GM12878 (cell line): ENCODE measurements around the gene PABPC1L. TPM values are rescaled to one million over a fixed set of nuclear protein-coding genes. Genes with fewer than 3 reads are reported as not detected.

ENCODE experiments used
- ATAC-seq: fragments of 200-7000 bp; cut with Tn5 transposase; 3 replicates; pipeline ENCODE4 v1.9.1; 2020; ENCODE audit warnings: mild to moderate bottlenecking, moderate library complexity
- BruUV-seq: library from RNA; stranded (reverse); fragments of 400-500 nt; replicated peaks from 2 replicates; lab custom pipeline; 2021; lab: Mats Ljungman, UMichigan
- CTCF ChIA-PET: fragments of 300-600 bp; sonication (Branson Sonifier 250); formaldehyde crosslinking; extraction: SDS; loops from one replicate; lab custom pipeline; 2021; ENCODE audit warnings: inconsistent platforms; lab: Yijun Ruan, JAX
- POLR2A ChIA-PET: fragments of 350-600 bp; formaldehyde crosslinking; extraction: SDS; loops from one replicate; lab custom pipeline; 2021; ENCODE audit warnings: inconsistent platforms; lab: Charles Lee
- RAD21 ChIA-PET: fragments of 300-600 bp; sonication (Branson Sonifier 250); formaldehyde crosslinking; loops from one replicate; lab custom pipeline; 2023; ENCODE audit warnings: antibody characterized with exemption; ENCODE audit not compliant: unreplicated experiment; lab: Charles Lee
- SMC1A ChIA-PET: fragments of 300-600 bp; sonication (Branson Sonifier 250); formaldehyde crosslinking; loops from one replicate; lab custom pipeline; 2023; ENCODE audit not compliant: unreplicated experiment, uncharacterized antibody; lab: Charles Lee
- DNase-seq: peaks from one replicate; pipeline ENCODE4 v3.0.0-alpha.2; 2011; ENCODE audit warnings: low read depth, low spot score
- FAIRE-seq: peaks from 3 replicates; lab custom pipeline; 2011; peaks lifted over from hg19 to GRCh38; lab: Jason Lieb, UNC
- H2AFZ ChIP-seq: 2 replicates; pipeline ENCODE4 v1.6.0; 2011; ENCODE audit warnings: low read depth, low read length, control low read depth; ENCODE audit not compliant: control insufficient read depth
- H3K27ac ChIP-seq: 2 replicates; pipeline ENCODE4 v1.5.1; 2011; ENCODE audit warnings: control low read depth; ENCODE audit not compliant: control insufficient read depth, insufficient read depth
- H3K27me3 ChIP-seq, 2 experiments: replicated peaks in 1 of 2; 2 replicates each; pipeline versions ENCODE4 v1.6.0 to v1.6.1; 2011; ENCODE audit warnings: low read length in 1 of 2; ENCODE audit not compliant: control insufficient read depth in 2 of 2, insufficient read depth in 2 of 2
- H3K36me3 ChIP-seq, 2 experiments: 2 replicates each; pipeline ENCODE4 v1.5.1; 2011; ENCODE audit warnings: low read length in 1 of 2; ENCODE audit not compliant: control insufficient read depth in 2 of 2, insufficient read depth in 2 of 2
- H3K4me1 ChIP-seq: 2 replicates; pipeline ENCODE4 v1.6.1; 2011; ENCODE audit warnings: mild to moderate bottlenecking, low read length, moderate library complexity, mixed read lengths; ENCODE audit not compliant: control insufficient read depth, insufficient read depth
- H3K4me2 ChIP-seq: 2 replicates; pipeline ENCODE4 v1.6.0; 2011; ENCODE audit warnings: control low read depth; ENCODE audit not compliant: control insufficient read depth, insufficient read depth
- H3K4me3 ChIP-seq: fragments of 200-600 bp; sonication (generic); 2 replicates; pipeline ENCODE4 v1.5.1; 2016
- H3K79me2 ChIP-seq: 2 replicates; pipeline ENCODE4 v1.6.0; 2011; ENCODE audit warnings: low read length; ENCODE audit not compliant: control insufficient read depth, insufficient read depth
- H3K9ac ChIP-seq: 2 replicates; pipeline ENCODE4 v1.8.0; 2011; ENCODE audit warnings: low read length, control low read depth, mixed read lengths; ENCODE audit not compliant: control insufficient read depth, insufficient read depth
- H3K9me3 ChIP-seq: replicated peaks from 3 replicates; pipeline ENCODE4 v1.5.1; 2011; ENCODE audit warnings: mild to moderate bottlenecking, low read length; ENCODE audit not compliant: control insufficient read depth, insufficient read depth
- H4K20me1 ChIP-seq: 2 replicates; pipeline ENCODE4 v1.6.0; 2011; ENCODE audit not compliant: control insufficient read depth, insufficient read depth
- CBFB ChIP-seq: IDR thresholded peaks from 2 replicates; pipeline ENCODE4 v1.6.1; 2016; ENCODE audit warnings: antibody characterized with exemption, low read depth
- CEBPZ ChIP-seq: fragments of 150-350 bp; IDR thresholded peaks from 2 replicates; pipeline ENCODE4 v1.6.1; 2016; ENCODE audit warnings: low read depth, low read length
- CREB1 ChIP-seq: IDR thresholded peaks from 2 replicates; pipeline ENCODE4 v1.6.1; 2012; ENCODE audit warnings: low read depth, mild to moderate bottlenecking, inconsistent platforms
- FOXK2 ChIP-seq: fragments of 450-650 bp; IDR thresholded peaks from 2 replicates; pipeline ENCODE4 v1.6.1; 2017; ENCODE audit warnings: mild to moderate bottlenecking, moderate library complexity
- MAX ChIP-seq: IDR thresholded peaks from 2 replicates; pipeline ENCODE4 v1.6.1; 2012; ENCODE audit warnings: low read depth, low read length, improper control_type of control experiment
- MTA3 ChIP-seq: IDR thresholded peaks from 2 replicates; pipeline ENCODE4 v1.6.1; 2012; ENCODE audit warnings: low read length, inconsistent platforms, borderline replicate concordance
- MXI1 ChIP-seq: fragments of 150-350 bp; IDR thresholded peaks from 2 replicates; pipeline ENCODE4 v1.6.1; 2011; ENCODE audit warnings: low read depth, mild to moderate bottlenecking, inconsistent platforms, low read length, improper control_type of control experiment
- MYB ChIP-seq: fragments of 150-350 bp; IDR thresholded peaks from 2 replicates; pipeline ENCODE4 v1.6.1; 2014; ENCODE audit warnings: mild to moderate bottlenecking, low read depth, low read length, borderline replicate concordance
- PAX5 ChIP-seq: IDR thresholded peaks from 2 replicates; pipeline ENCODE4 v1.6.1; 2011; ENCODE audit warnings: low read depth, low read length, borderline replicate concordance
- PBX3 ChIP-seq: IDR thresholded peaks from 2 replicates; pipeline ENCODE4 v1.6.1; 2011; ENCODE audit warnings: mild to moderate bottlenecking, low read depth, low read length, moderate library complexity; ENCODE audit not compliant: insufficient replicate concordance
- POLR2AphosphoS5 ChIP-seq: IDR thresholded peaks from 2 replicates; pipeline ENCODE4 v1.6.1; 2011; ENCODE audit warnings: mild to moderate bottlenecking, low read length, inconsistent platforms
- SMAD1 ChIP-seq: fragments of 450-650 bp; IDR thresholded peaks from 2 replicates; pipeline ENCODE4 v1.6.1; 2018; ENCODE audit warnings: mild to moderate bottlenecking, low read depth; ENCODE audit not compliant: partially characterized antibody
- ZNF384 ChIP-seq: IDR thresholded peaks from 2 replicates; pipeline ENCODE4 v1.6.1; 2012; ENCODE audit warnings: low read depth, mild to moderate bottlenecking, low read length, improper control_type of control experiment, borderline replicate concordance
- WGBS: methylation state at CpG from one replicate; pipeline ENCODE4 v1.1.6; 2016; ENCODE audit warnings: low lambda C conversion rate; ENCODE audit not compliant: insufficient replicate concordance, insufficient coverage; ENCODE audit errors: missing lambda C conversion rate; 5-methylcytosine and 5-hydroxymethylcytosine counted together
- in situ Hi-C: fragments of 300-500 bp; cut with MboI; formaldehyde crosslinking; loops from 9 replicates; pipeline ENCODE4 v1.14.3; 2018; ENCODE audit warnings: mixed read lengths
- intact Hi-C: fragments of 100-400 bp; cut with micrococcal nuclease; formaldehyde crosslinking; loops from one replicate; pipeline ENCODE4 v1.14.2; 2022; ENCODE audit not compliant: unreplicated experiment
- polyA plus RNA-seq, 11 experiments: library from polyadenylated mRNA; depleted of rRNA in 4 of 11; unstranded in 6 of 11; stranded (reverse) in 5 of 11; fragments of >200 nt; fragmentation: Nextera tagmentation in 4 of 11; fragmentation: Illumina TruSeq in 1 of 11; extraction: Ambion mirVana in 4 of 11; extraction: Trizol in 1 of 11; gene quantifications; 1 replicate in 1 of 11; 2 replicates in 10 of 11; pipeline versions ENCODE4 v1.2.1 to v1.2.3, GENCODE V29; 2011 to 2016; ENCODE audit warnings: inconsistent platforms in 2 of 11, missing spikeins in 2 of 11, low read depth in 1 of 11
- total RNA-seq, 4 experiments: library from RNA; depleted of rRNA in 3 of 4; stranded (reverse); fragments of >200 nt in 3 of 4; fragmentation: Illumina TruSeq in 1 of 4; extraction: Trizol in 1 of 4; gene quantifications; 2 replicates each; pipeline versions ENCODE4 v1.2.1 to v1.2.3, GENCODE V29; 2013 to 2021

PABPC1L gene
- total and polyA plus RNA-seq, 10 of the 15 experiments (the other 5 are each of a cell fraction or from before 2014, with no cell fraction given): 6.1 to 66.8 (median 11.9) TPM

GRCh38 chr20:44921447-44921846 lies 11.6 kb downstream of the PABPC1L start:
- Histone ChIP-seq H3K4me2 (no peak overlapping the region), H3K9ac (no peak overlapping the region), H3K9me3 (no peaks in the 10 kb centered on the region), H3K36me3 (peaks cover 5 to 6% of the 10 kb centered on the region in 2 experiments; a peak in 3 of 4 replicates), H3K27ac (no peak overlapping the region), H4K20me1 (no peaks in the 10 kb centered on the region), H3K4me1 (no peaks in the 10 kb centered on the region), H2AFZ (no peak overlapping the region), H3K79me2 (no peaks in the 10 kb centered on the region), H3K4me3 (no peak overlapping the region), H3K27me3 (no peaks in the 10 kb centered on the region)
- ChIA-PET CTCF (no interaction called here), RAD21 (no interaction called here), SMC1A (no interaction called here), POLR2A (no interaction called here)
- FAIRE-seq (no peak), DNase-seq (no peak), ATAC-seq (no peak)
- no TSS peak for BruUV-seq
- intact Hi-C loops (no loop called here), in situ Hi-C loops (no loop called here)
- over 99% methylated on average over 10 of the region's 14 CpGs for WGBS
- TF ChIP-seq CEBPZ: no peak
- no peak for TF ChIP-seq PAX5

GRCh38 chr20:44924541-44924940 lies 14.7 kb downstream of the PABPC1L start:
- Histone ChIP-seq H2AFZ (no peak overlapping the region), H3K27ac (no peak overlapping the region), H3K4me3 (no peak overlapping the region), H3K9ac (no peak overlapping the region), H3K4me1 (no peaks in the 10 kb centered on the region), H3K9me3 (no peaks in the 10 kb centered on the region), H4K20me1 (no peaks in the 10 kb centered on the region), H3K36me3 (peaks cover 0 to 2% of the 10 kb centered on the region in 2 experiments; a peak in 2 of 4 replicates), H3K4me2 (no peak overlapping the region), H3K27me3 (no peaks in the 10 kb centered on the region), H3K79me2 (no peaks in the 10 kb centered on the region)
- CTCF ChIA-PET: interaction anchor here (0.8 kb wide), 1 partner anchor 185 kb away, joined by 3 read pairs; no protein-coding TSS in a partner anchor
- RAD21 ChIA-PET: no interaction called here
- no TSS peak for BruUV-seq
- no peak for FAIRE-seq
- POLR2A ChIA-PET: no interaction called here
- DNase-seq: no peak
- intact Hi-C loops (no loop called here), in situ Hi-C loops (no loop called here)
- no peak for ATAC-seq
- 86% methylated on average over 4 of the region's 4 CpGs for WGBS
- SMC1A ChIA-PET: interaction anchor here (0.6 to 1.8 kb wide), 2 partner anchors 21 to 27 kb away, joined by 4 to 6 read pairs; no protein-coding TSS in a partner anchor
- no peak for TF ChIP-seq POLR2AphosphoS5
- TF ChIP-seq MYB: no peak
- TF ChIP-seq MTA3: no peak
- no peak for TF ChIP-seq ZNF384
- no peak for TF ChIP-seq SMAD1
- TF ChIP-seq MAX: no peak
- TF ChIP-seq MXI1: no peak
- TF ChIP-seq CBFB: no peak
- no peak for TF ChIP-seq FOXK2
- no peak for TF ChIP-seq PBX3
- TF ChIP-seq CREB1: no peak
